ENCODE measurements around the gene NCK2.

The NCK2 gene

DNA sequence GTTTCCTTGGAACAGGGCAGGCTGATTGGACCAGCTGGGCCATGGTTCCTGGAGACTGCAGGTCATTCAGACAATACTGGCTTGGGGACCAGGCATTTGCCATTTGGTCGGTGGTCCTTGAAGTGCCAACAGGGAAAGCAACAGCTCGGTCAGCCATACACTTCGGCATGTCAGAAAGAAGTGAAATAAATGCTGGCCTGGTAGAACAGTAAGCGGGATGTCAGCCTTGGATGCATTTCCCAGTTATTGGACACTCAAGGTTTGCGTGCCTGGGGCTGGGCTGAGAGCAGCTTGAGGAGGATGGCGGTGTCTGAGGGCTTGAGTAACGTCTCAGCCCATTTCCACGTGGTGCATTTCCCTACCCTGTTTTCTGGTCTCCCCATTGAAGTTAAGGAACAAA is 75.4 kb downstream of the NCK2 start:
- DNase-seq = no peak

DNA sequence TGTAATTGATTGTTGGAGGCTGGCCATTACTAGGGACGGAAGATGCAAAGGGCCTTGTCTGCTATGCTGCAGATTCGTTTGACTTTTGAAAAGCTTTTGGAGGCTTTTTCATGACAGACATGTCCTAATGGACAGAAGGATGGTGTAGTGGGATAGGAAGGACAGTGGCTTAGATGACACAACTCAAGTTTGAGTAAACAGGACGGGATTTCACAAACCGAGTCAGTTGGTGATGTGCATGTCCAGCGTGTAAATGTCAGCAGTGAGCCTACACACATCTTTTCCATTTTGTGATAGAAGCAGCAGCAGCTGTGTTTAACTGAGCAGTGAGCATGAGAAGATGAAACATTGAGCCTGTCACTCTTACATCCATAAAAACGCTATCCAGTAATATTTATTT is 76.0 kb downstream of the NCK2 start:
- DNase-seq = no peak

DNA sequence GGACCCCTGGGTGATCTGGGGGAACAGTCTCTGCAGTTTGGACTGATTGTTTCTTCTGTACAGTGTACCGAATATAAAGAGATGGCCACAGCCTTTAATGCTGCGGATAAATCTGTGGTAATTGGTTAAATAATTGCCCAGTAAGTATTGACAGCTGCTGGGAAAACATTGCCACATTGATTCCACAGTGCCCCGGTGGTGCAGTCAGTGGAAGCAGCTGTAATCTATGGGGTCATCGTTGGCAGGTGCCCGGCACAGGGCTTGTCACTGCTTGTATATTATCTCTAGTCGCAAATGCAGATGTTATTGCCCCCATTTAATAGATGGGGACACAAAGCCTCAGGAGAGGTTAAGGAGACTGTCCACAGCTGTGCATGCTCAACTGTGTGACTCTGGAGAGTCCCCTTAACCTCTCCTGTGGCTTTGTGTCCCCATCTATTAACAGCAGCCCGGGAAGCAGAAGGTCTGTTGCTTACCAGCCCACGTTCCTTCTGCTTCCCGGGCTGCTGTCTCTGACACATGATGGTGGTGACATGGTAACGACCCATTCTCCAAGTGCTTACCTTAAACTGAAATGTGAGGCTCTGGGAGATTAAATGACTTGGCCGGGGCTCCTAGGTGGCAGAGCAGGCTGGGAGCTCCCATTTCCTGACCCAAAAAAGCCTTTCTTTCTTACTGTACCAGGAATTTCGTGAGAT is 76.9 kb downstream of the NCK2 start:
- DNase-seq = no peak

GRCh38 chr2:105822186-105822585 is 77.5 kb downstream of the NCK2 start:
- DNase-seq = no peak

DNA sequence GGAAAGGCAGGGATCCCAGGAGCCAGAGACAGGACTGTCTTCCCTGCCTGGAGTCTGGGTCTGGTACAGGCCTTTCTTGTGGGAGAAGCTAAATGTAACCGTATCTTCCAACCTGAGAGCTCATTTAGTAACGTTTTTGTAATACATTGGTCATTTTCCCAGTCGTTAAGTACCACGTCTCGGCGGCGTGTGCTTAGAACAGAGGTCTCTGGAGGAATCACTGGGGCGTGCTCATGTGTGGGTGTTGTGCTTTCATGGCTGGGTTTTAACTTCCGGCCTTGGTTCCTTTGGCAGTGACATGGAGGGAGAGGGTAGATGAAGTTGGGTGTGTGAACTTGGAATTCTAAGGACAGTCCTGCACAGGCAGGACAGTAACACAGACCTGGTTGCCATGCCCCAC is 79.7 kb downstream of the NCK2 start:
- DNase-seq = no peak

- peak; percentile 64 to 71 for DNase-seq
These were observed 82.8 kb downstream of the NCK2 start for GRCh38 chr2:105827351-105828096.

GRCh38 chr2:105828558-105828957 is 83.8 kb downstream of the NCK2 start:
- no peak for DNase-seq

GRCh38 chr2:105834931-105835330 is 90.2 kb downstream of the NCK2 start:
- DNase-seq = peak; percentile 8 to 13

- no peak for DNase-seq
These were observed 91.6 kb downstream of the NCK2 start for GRCh38 chr2:105836341-105836740.

- no peak for DNase-seq
These were observed 92.4 kb downstream of the NCK2 start for GRCh38 chr2:105836840-105837692.

GRCh38 chr2:105839793-105840192 is 95.1 kb downstream of the NCK2 start:
- no peak for DNase-seq

GRCh38 chr2:105840933-105841332 is 96.2 kb downstream of the NCK2 start:
- no peak for DNase-seq

DNA sequence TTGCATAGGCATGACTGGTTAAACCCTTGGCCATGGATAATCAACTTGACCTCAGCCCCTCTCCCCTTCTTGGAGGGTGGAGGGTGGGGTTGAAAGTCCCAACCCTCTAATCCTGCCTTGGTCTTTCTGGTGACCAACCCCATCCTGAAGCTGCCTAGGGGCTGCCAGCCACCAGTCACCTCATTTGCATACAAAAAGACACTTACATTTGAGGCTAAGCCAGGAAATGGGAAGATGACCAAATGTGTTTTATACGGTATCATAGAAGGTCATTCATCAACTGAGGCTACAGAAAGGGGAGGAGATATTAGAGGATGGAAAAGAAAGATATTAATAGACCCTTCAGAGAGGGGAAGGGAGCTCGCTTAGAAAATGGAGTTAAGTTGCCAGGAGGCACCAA is 96.8 kb downstream of the NCK2 start:
- no peak for DNase-seq

GRCh38 chr2:105842555-105842954 is 97.8 kb downstream of the NCK2 start:
- no peak for DNase-seq

DNA sequence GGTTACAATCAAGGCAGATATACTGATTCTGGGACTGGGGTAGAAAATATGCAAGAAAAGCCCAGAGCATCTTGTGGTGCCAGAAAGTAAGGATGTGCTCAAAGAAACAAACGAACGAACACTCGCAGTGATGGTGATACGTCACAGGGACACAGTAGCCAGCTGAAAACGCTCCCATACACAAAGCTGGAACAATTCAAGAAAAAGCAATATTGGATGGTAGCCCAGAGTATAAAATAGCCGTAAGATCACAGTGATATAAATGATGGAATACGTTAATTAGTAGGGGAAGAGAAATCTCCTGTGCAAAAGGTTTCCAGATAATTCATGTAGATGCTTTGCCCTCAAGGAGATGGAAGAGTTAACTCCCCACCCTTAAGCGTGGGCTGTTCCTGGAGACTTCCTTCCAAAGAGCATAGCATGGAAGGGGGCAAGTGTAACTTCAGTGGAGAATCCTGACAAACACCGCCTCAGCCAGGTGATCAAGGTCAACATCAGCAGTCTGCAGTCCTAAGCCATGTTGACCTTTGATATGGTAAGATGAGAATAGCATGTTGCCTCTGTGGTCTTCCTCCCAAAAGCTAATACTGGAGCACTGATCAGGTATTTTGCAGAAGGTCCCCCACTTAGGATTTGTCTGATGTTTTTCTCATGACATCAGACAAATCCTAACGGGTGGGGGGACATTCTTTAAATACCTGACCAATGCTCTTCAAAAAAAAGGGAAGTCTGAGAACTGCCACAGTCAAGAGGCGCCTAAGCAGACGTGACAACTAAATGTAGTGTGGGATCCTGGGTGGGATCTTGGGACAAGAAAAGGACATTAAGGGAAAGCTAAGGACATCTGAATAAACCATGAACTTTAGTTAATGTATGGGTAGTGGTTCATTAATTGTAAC is 99.0 kb downstream of the NCK2 start:
- no peak for DNase-seq

GRCh38 chr2:105845976-105846375 is 101.3 kb downstream of the NCK2 start:
- no peak for DNase-seq

DNA sequence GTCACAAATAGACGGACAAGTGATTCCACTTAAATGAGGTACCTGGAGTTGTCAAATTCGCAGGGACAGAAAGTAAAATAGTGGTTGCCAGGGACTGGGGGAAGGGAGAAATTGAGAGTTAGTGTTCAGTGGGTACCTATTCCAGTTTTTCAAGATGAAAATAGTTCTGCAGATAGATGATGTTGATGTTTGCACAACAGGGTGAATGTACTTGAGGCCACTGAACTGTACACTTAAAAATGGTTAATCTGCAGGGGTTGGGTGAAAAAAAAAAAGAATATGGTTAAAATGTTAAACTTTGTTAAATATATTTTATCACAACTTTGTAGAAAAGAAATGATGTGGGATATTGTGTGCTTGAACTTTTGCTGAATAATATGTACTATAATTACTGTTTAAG is 102.3 kb downstream of the NCK2 start:
- no peak for DNase-seq

- DNase-seq = no peak
These were observed 103.7 kb downstream of the NCK2 start for GRCh38 chr2:105848367-105848766.

DNA sequence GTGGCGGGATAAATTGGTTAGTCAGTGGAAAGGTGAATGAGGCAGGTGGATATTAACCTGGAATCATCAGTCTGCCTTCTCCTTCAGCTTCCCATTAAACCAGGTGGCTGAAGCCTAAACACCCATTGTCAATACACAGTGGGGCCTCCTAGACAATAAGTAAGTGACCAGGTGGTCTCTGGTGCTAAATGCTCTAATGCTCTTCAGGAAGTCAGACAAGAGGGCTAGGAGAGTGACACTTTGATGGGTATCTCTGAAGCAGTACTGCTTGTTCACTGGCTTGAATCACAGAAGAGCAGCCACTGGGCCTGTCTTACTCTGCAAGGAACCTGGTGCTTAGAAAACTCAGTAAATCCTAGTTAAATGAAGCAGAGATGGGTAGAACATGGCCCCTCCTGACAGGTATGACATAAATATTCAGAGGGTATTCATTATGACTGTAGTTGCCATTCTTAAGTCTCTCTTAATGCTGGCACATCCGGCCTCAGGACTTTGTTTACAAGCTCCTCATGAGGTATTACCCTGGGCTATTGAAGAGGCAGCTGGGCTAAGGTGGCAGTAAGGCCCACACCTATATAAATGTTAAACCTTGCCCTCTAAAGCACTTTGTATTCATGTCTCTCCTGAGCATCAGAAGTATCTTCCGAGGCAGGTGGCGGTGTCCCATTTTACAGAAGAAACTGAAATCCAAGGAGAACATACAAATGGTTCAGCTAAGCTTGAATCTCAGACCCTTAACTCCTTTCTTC is 104.9 kb downstream of the NCK2 start:
- DNase-seq = no peak

DNA sequence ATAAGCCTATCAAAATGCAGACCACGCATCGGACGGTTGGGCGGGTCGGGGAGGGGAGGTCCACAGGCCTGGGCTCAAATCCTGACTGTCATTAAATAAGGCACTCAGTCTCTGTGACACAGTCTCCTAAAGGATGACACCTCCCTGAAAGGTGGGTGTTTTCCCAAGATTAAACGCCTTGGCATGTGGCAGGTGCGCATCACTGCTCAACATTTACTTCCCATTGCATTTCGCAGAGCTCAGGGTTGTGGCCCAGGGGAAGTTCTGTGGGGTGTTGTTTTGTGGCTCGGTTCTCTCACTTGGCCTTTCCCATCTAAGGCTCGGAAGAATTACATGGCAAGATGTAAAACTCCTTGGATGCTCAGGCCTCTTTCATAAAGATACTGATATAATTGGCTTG is 107.4 kb downstream of the NCK2 start:
- no peak for DNase-seq

GRCh38 chr2:105853354-105854088 is 108.8 kb downstream of the NCK2 start:
- no peak for DNase-seq

Data from AML-193 (cell line).